GM12801 (cell line): ENCODE measurements around the gene VSIG4.

Experiments used
- CTCF ChIP-seq: IDR thresholded peaks from one replicate; pipeline ENCODE4 v1.5.1; 2011; ENCODE audit warnings: control low read depth; ENCODE audit not compliant: insufficient read length; ENCODE audit errors: extremely low read depth

VSIG4 gene

GRCh38 chrX:65999029-65999562 is 40.8 kb downstream of the VSIG4 start:
- TF ChIP-seq CTCF: no peak

- TF ChIP-seq CTCF: no peak
Measured at GRCh38 chrX:65997978-65998717, 41.7 kb downstream of the VSIG4 start.

- no peak for TF ChIP-seq CTCF
Measured at GRCh38 chrX:65994519-65995506, 45.1 kb downstream of the VSIG4 start.

GRCh38 chrX:65993915-65994460 is 45.9 kb downstream of the VSIG4 start:
- no peak for TF ChIP-seq CTCF

GRCh38 chrX:65993332-65993731 is 46.5 kb downstream of the VSIG4 start:
- no peak for TF ChIP-seq CTCF

- no peak for TF ChIP-seq CTCF
Measured at GRCh38 chrX:65990702-65991101, 49.2 kb downstream of the VSIG4 start.

GRCh38 chrX:65987811-65988210 is 52.1 kb downstream of the VSIG4 start:
- TF ChIP-seq CTCF: no peak
